PC-3 (cell line): ENCODE results near the gene OVCA2. TPM values are rescaled to one million over a fixed set of nuclear protein-coding genes. Genes with fewer than 3 reads are reported as not detected.

Source experiments
- ATAC-seq: fragments of 200-7000 bp; cut with Tn5 transposase; 2 replicates; pipeline ENCODE4 v1.9.1; 2020; ENCODE audit warnings: mild to moderate bottlenecking, moderate library complexity
- BruUV-seq: library from RNA; stranded (reverse); fragments of 400-500 nt; replicated peaks from 2 replicates; lab custom pipeline; 2021; lab: Mats Ljungman, UMichigan
- CTCF ChIA-PET: fragments of 300-600 bp; sonication (Branson Sonifier 250); formaldehyde crosslinking; loops from one replicate; lab custom pipeline; 2022; ENCODE audit warnings: antibody characterized with exemption; lab: Charles Lee
- POLR2A ChIA-PET: fragments of 300-600 bp; sonication (Branson Sonifier 250); formaldehyde crosslinking; loops from one replicate; lab custom pipeline; 2022; ENCODE audit warnings: antibody characterized with exemption; ENCODE audit not compliant: unreplicated experiment; lab: Charles Lee
- DNase-seq: peaks from one replicate; pipeline ENCODE4 v3.0.0-alpha.2; 2015
- H2AFZ ChIP-seq: fragments of 300-600 bp; sonication (generic); 2 replicates; pipeline ENCODE4 v1.6.0; 2016; ENCODE audit warnings: antibody characterized with exemption, low read length
- H3F3A ChIP-seq: fragments of 300-600 bp; sonication (generic); one replicate; pipeline ENCODE4 v1.6.0; 2017; ENCODE audit warnings: antibody characterized with exemption, low read length, control low read depth, mild to moderate bottlenecking; ENCODE audit not compliant: unreplicated experiment
- H3K27ac ChIP-seq: fragments of 300-600 bp; sonication (generic); 2 replicates; pipeline ENCODE4 v1.5.1; 2016; ENCODE audit warnings: mild to moderate bottlenecking, low read length
- H3K27me3 ChIP-seq: fragments of 300-600 bp; sonication (generic); 2 replicates; pipeline ENCODE4 v1.6.1; 2016; ENCODE audit warnings: low read length, mixed read lengths
- H3K36me3 ChIP-seq: fragments of 300-600 bp; sonication (generic); 2 replicates; pipeline ENCODE4 v1.6.1; 2016; ENCODE audit warnings: low read depth, mixed run types, low read length, mixed read lengths
- H3K4me1 ChIP-seq: fragments of 300-600 bp; sonication (generic); 2 replicates; pipeline ENCODE4 v1.5.1; 2016; ENCODE audit warnings: low read length; ENCODE audit not compliant: insufficient read depth
- H3K4me2 ChIP-seq: fragments of 300-600 bp; sonication (generic); 2 replicates; pipeline ENCODE4 v1.6.0; 2016; ENCODE audit warnings: low read length
- H3K4me3 ChIP-seq: fragments of 300-600 bp; sonication (generic); 2 replicates; pipeline ENCODE4 v1.5.1; 2016; ENCODE audit warnings: mild to moderate bottlenecking, low read length, mixed read lengths
- H3K79me2 ChIP-seq: fragments of 300-600 bp; sonication (generic); 2 replicates; pipeline ENCODE4 v1.6.1; 2017; ENCODE audit warnings: low read length, mixed read lengths
- H3K9ac ChIP-seq: fragments of 300-600 bp; sonication (generic); 2 replicates; pipeline ENCODE4 v1.6.0; 2016; ENCODE audit warnings: mild to moderate bottlenecking, low read length
- H3K9me2 ChIP-seq: fragments of 300-600 bp; sonication (generic); replicated peaks from 2 replicates; pipeline ENCODE4 v1.6.1; 2016; ENCODE audit warnings: mixed run types, low read length, mixed read lengths
- H3K9me3 ChIP-seq: fragments of 300-600 bp; sonication (generic); 2 replicates; pipeline ENCODE4 v1.6.1; 2016; ENCODE audit warnings: low read length, mixed read lengths
- H4K20me1 ChIP-seq: fragments of 300-600 bp; sonication (generic); 2 replicates; pipeline ENCODE4 v1.6.1; 2016; ENCODE audit warnings: low read length, mixed read lengths
- CTCF ChIP-seq: fragments of 300-600 bp; sonication (generic); conservative IDR thresholded peaks from 2 replicates; pipeline ENCODE4 v1.5.1; 2017; ENCODE audit warnings: antibody characterized with exemption, low read depth, mild to moderate bottlenecking, low read length
- EZH2 ChIP-seq: fragments of 300-600 bp; sonication (generic); IDR thresholded peaks from one replicate; pipeline ENCODE4 v1.6.1; 2017; ENCODE audit warnings: antibody characterized with exemption, mild to moderate bottlenecking, low read length; ENCODE audit not compliant: unreplicated experiment
- EZH2phosphoT487 ChIP-seq: fragments of 300-600 bp; sonication (generic); IDR thresholded peaks from 2 replicates; pipeline ENCODE4 v1.6.1; 2018; ENCODE audit warnings: mild to moderate bottlenecking, antibody characterized with exemption, low read length, borderline replicate concordance
- intact Hi-C: fragments of 100-400 bp; cut with micrococcal nuclease; formaldehyde crosslinking; loops from 2 replicates; pipeline ENCODE4 v1.9.0; 2023
- total RNA-seq: library from RNA; depleted of rRNA; stranded (reverse); fragments of >200 nt; gene quantifications from 2 replicates; pipeline ENCODE4 v1.2.3, GENCODE V29; 2014

The OVCA2 gene
- total RNA-seq, 1 experiment from 2014 or later = 58.6 TPM

DNA sequence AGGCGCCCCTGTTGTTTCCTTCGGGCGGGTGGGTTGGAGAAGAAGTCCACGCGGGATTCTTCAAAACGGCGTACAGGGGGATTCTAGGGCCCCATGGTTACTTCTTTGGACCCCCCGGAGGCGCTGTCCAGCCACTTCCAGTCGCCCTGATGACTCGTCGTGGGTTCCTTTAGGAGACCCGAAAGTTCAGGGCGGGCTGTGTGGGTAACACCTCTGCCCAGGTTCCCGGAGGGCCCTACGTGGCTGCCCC lies 12.4 kb downstream of the OVCA2 start:
- H3F3A ChIP-seq = no peaks in the 10 kb centered on the region
- ChIA-PET POLR2A (no interaction called here), CTCF (interaction anchor here (0.5 to 2.4 kb wide), 7 partner anchors 15 to 208 kb away, joined by 3 to 25 read pairs (median 5); no protein-coding TSS in a partner anchor)
- peaks cover 8% of the 10 kb centered on the region for H3K4me1 ChIP-seq
- no peaks in the 10 kb centered on the region for H3K9me3 ChIP-seq
- H2AFZ ChIP-seq = peak overlapping the region; percentile 64
- BruUV-seq = no TSS peak
- no peak overlapping the region for H3K9ac ChIP-seq
- no peaks in the 10 kb centered on the region for H3K79me2 ChIP-seq
- H3K4me2 ChIP-seq = peak overlapping the region; percentile 93
- H3K27me3 ChIP-seq = no peaks in the 10 kb centered on the region
- TF ChIP-seq EZH2 (no peak), CTCF (no peak), EZH2phosphoT487 (no peak)
- ATAC-seq (no peak), DNase-seq (no peak)
- H4K20me1 ChIP-seq = no peaks in the 10 kb centered on the region
- H3K36me3 ChIP-seq = no peaks in the 10 kb centered on the region
- H3K27ac ChIP-seq = no peak overlapping the region
- H3K9me2 ChIP-seq = no peaks in the 10 kb centered on the region
- intact Hi-C loops = no loop called here
- peak overlapping the region; percentile 66 for H3K4me3 ChIP-seq

DNA sequence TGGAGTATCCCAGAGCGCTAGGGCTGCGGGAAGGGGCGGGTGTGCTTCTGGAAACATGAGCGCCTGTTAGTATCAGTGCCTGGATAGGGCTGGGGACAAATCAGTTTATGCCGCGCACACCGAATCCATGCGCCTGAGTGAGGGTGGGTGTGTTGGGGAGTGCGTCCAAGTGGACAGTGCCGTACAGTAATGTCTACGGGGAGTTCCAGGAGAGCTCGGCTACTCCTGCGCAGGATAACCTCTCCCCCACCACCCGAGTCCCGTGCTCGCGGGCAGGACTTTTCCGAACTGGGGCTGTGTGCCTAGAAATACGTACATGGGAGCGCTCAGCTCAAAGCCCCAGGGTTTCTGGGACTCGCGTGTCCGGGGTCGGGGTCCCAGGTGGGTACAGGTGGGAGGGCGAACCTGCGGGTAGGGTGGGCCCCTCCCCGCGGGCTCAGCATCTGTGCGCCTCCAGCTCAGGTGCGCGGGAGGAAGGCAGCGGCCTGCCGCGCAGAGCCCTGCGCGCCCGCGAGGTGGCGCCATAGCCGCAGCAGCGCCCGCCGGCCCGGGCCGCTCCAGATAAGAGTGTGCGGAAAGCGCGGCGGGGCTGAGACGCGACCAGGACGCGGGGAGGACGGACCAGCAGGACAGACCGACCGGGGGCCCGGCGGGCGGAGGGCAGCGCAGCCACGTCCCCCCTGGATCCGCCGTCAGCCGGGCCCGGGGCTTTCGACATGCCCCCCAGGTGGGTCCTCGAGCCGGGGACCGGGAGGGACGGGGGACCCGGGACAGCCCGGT lies 12.9 kb downstream of the OVCA2 start, which contains the start of gene HIC1:
Gene HIC1 (plus strand): TSS at position 592 of the 780 bp plus-strand sequence. CDS start 1,588 bp downstream, outside the sequence.
- DNase-seq (peak; percentile 75), ATAC-seq (peak; percentile 76)
- H2AFZ ChIP-seq = peak within 1 kb of the TSS; percentile 64
- H3K4me2 ChIP-seq = peak within 1 kb of the TSS; percentile 93
- H3K27ac ChIP-seq = no peak within 1 kb of the TSS
- no peaks in the 10 kb centered on the region for H3K79me2 ChIP-seq
- intact Hi-C loops = loop anchor here (1.0 kb wide), 1 partner anchor 190 kb away; no protein-coding TSS in a partner anchor
- H3K9ac ChIP-seq = peak within 1 kb of the TSS; percentile 20; the same call in 1 of the 2 replicates
- no TSS peak for BruUV-seq
- peak; percentile 77 for TF ChIP-seq CTCF
- no peak for TF ChIP-seq EZH2phosphoT487
- no peak for TF ChIP-seq EZH2
- H3K27me3 ChIP-seq = no peaks in the 10 kb centered on the region
- H3K36me3 ChIP-seq = no peaks in the 10 kb centered on the region
- H4K20me1 ChIP-seq = no peaks in the 10 kb centered on the region
- H3K4me1 ChIP-seq = peaks cover 7% of the 10 kb centered on the region
- peak within 1 kb of the TSS; percentile 66 for H3K4me3 ChIP-seq
- H3F3A ChIP-seq = no peaks in the 10 kb centered on the region
- ChIA-PET POLR2A (no interaction called here), CTCF (interaction anchor here (0.5 to 2.4 kb wide), 8 partner anchors 14 to 207 kb away, joined by 3 to 25 read pairs (median 4); no protein-coding TSS in a partner anchor)
- no peaks in the 10 kb centered on the region for H3K9me2 ChIP-seq
- H3K9me3 ChIP-seq = no peaks in the 10 kb centered on the region
